Thyroid gland (tissue), 4 donors: Measurements from ENCODE around the gene C2CD2. TPM values are rescaled to one million over a fixed set of nuclear protein-coding genes. Genes with fewer than 3 reads are reported as not detected.
"Not testable (repeated sequence)": the region's sequence is repeated elsewhere in the genome, so short reads cannot be mapped to it uniquely, and the experiment has no call there.

Experiments
- DNase-seq, 2 donors: peaks; one replicate each; pipeline ENCODE4 v3.0.0-alpha.2; 2019
- H3K27ac ChIP-seq, 3 donors: fragments of 200-600 bp; sonication (generic); 1 replicate in 2 of 3; 2 replicates in 1 of 3; pipeline ENCODE4 v1.5.1; 2016 to 2019; ENCODE audit warnings: mild to moderate bottlenecking in 1 of 3, moderate library complexity in 1 of 3
- H3K27me3 ChIP-seq: fragments of 200-600 bp; sonication (generic); one replicate; pipeline ENCODE4 v1.5.1; 2019
- H3K36me3 ChIP-seq, 2 donors: fragments of 200-600 bp; sonication (generic); one replicate each; pipeline ENCODE4 v1.5.1; 2016 to 2019
- H3K4me1 ChIP-seq, 2 donors: fragments of 200-600 bp; sonication (generic); one replicate each; pipeline ENCODE4 v1.5.1; 2017 to 2019
- H3K4me3 ChIP-seq, 3 donors: fragments of 200-600 bp; sonication (generic); replicated peaks in 1 of 3; 1 replicate in 2 of 3; 2 replicates in 1 of 3; pipeline ENCODE4 v1.5.1; 2016; ENCODE audit warnings: mild to moderate bottlenecking in 1 of 3
- H3K9me3 ChIP-seq: fragments of 200-600 bp; sonication (generic); one replicate; pipeline ENCODE4 v1.5.1; 2017
- CTCF ChIP-seq, 6 experiments: fragments of 200-600 bp in 3 of 6; fragments of 450-650 bp in 3 of 6; sonication (generic) in 3 of 6; IDR thresholded peaks; one replicate each; pipeline ENCODE4 v1.5.1; 2016 to 2019; ENCODE audit warnings: antibody characterized with exemption in 6 of 6, mild to moderate bottlenecking in 2 of 6, inconsistent platforms in 1 of 6, moderate library complexity in 1 of 6
- POLR2A ChIP-seq, 2 donors: fragments of 450-650 bp; IDR thresholded peaks; one replicate each; pipeline ENCODE4 v1.6.1; 2017; ENCODE audit warnings: antibody characterized with exemption in 2 of 2, mild to moderate bottlenecking in 2 of 2, moderate library complexity in 1 of 2
- WGBS, 2 donors: methylation state at CpG; one replicate each; pipeline ENCODE4 v1.1.5; 2017; 5-methylcytosine and 5-hydroxymethylcytosine counted together
- intact Hi-C: fragments of 100-400 bp; cut with DNase I; formaldehyde crosslinking; loops from one replicate; pipeline ENCODE4 v1.15.1; 2023
- total RNA-seq, 4 donors: library from RNA; depleted of rRNA; stranded (reverse); fragments of >200 nt; gene quantifications; one replicate each; pipeline ENCODE4 v1.2.3, GENCODE V29; 2016

Gene C2CD2
- total RNA-seq, 4 donors from 2014 or later, result 12.7 to 22.7 (median 20.0) TPM

DNA sequence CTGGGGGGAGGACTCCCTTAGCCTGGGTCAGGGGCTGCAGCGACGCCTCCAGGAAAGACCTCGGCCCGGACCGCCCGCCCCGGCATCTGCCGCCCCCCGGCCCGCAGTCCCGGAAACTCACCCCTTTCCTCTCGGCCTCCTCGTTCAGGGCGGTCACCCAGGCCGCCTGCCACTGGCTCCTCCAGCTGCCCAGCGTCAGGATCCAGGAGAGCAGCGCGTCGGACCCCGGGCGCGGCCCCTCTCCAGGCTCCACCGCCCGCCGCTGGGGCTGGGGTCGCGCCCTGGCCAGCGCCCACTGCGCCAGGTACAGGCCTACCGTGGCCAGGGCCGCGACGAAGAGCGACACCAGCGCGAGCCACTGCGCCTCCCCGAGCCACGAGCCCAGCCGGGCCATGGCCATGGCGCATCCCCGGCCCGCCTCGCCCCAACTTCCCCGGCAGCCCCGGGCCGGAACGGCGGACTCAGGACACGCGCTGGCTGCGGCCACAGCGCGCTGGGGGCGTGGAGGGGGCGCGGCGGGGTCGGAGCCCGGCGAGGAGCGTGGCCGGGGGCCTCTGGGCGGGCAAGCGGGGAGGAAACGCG is 478 bp downstream of the C2CD2 start:
- Histone ChIP-seq H3K36me3 (no peaks in the 10 kb centered on the region), H3K27ac (peak overlapping the region in 2 of 3 donors; percentile 15 to 41), H3K9me3 (no peaks in the 10 kb centered on the region), H3K4me3 (peak overlapping the region; percentile 43 to 82 (median 60)), H3K27me3 (no peaks in the 10 kb centered on the region), H3K4me1 (peaks cover 14 to 30% of the 10 kb centered on the region in 2 donors)
- DNase-seq, result peak; percentile 31 to 33
- no peak for TF ChIP-seq CTCF (IDR thresholded peaks at IDR 0.05)
- no peak for TF ChIP-seq POLR2A (IDR thresholded peaks at IDR 0.05)
- intact Hi-C loops, result no loop called here
- WGBS, 2 donors, result 0 to 1% methylated on average over 14 to 20 of the region's 67 CpGs

GRCh38 chr21:41952568-41953248 is 1.1 kb downstream of the C2CD2 start:
- Histone ChIP-seq H3K27ac (peak overlapping the region in 2 of 3 donors; percentile 15 to 41), H3K27me3 (no peaks in the 10 kb centered on the region), H3K36me3 (no peaks in the 10 kb centered on the region), H3K9me3 (no peaks in the 10 kb centered on the region), H3K4me3 (peak overlapping the region; percentile 43 to 82 (median 60)), H3K4me1 (peaks cover 20 to 30% of the 10 kb centered on the region in 2 donors)
- no peak for TF ChIP-seq POLR2A (IDR thresholded peaks at IDR 0.05)
- no peak for TF ChIP-seq CTCF (IDR thresholded peaks at IDR 0.05)
- intact Hi-C loops, result no loop called here
- peak; percentile 24 to 33 for DNase-seq
- WGBS, 2 donors, result 37 to 44% methylated on average over 18 to 30 of the region's 30 CpGs

DNA sequence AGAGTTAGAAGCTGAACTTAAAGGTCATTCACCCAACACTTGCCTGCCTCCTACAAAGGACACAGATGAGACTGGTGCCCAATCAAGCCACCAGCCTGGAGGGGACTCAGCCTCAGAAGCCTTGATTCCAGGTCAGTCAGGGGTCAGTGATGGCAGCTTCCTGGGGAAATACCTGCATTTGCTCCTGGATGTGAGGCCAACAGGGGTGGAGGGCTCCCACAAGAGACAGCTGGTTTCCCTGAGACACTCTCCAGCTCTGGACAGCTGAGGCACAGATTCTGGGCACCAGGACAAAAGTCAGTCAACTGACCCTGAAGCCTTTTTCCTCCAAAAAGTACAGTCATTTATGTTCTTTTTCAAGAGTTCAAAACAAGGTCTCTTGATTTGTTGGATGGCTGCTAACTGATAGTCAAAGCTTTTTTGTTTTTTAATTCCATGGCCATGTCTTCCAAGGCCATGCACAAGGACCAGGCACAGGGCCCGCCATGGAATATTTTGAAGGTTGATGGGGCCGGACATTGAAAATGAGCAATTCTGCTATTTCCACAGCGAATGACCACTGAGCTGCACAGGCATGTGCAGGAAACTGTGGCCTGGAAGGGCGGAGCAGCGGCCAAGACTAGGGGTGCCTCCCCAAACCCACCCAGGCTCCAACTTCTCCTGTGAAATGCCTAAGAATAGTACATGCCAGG is 1.8 kb downstream of the C2CD2 start:
- no peak for TF ChIP-seq CTCF (IDR thresholded peaks at IDR 0.05)
- TF ChIP-seq POLR2A (IDR thresholded peaks at IDR 0.05), result no peak
- WGBS, 2 donors, result 91 to 92% methylated on average over 5 of the region's 5 CpGs
- intact Hi-C loops, result no loop called here
- no peaks in the 10 kb centered on the region for H3K36me3 ChIP-seq
- peaks cover 21 to 24% of the 10 kb centered on the region in 2 donors for H3K4me1 ChIP-seq
- no peaks in the 10 kb centered on the region for H3K9me3 ChIP-seq
- no peak for DNase-seq
- no peak overlapping the region for H3K27ac ChIP-seq
- H3K4me3 ChIP-seq, result no peak overlapping the region
- no peaks in the 10 kb centered on the region for H3K27me3 ChIP-seq

DNA sequence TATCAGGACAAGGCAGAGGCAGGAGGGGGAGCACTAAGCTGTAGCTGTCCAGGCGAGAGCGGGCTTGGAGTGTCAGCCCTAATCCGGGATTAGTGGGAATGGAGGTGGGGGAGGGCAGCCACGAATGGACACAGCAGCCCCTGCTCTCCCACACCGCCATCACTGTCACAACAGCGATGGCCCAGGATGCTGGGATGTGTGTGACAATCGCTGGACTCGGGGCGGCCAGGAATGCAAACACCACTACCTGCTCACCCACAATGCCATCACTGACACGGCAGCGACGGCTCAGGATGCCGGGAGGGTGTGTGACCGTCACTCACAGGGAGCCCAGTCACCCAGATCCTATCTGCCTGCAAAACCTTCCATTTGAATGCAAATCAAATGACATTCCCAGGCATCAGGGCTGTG is 2.9 kb downstream of the C2CD2 start:
- 85 to 87% methylated on average over 14 of the region's 14 CpGs for WGBS, 2 donors
- DNase-seq, result no peak
- Histone ChIP-seq H3K4me3 (no peak overlapping the region), H3K27ac (no peak overlapping the region), H3K9me3 (no peaks in the 10 kb centered on the region), H3K36me3 (no peaks in the 10 kb centered on the region), H3K27me3 (no peaks in the 10 kb centered on the region), H3K4me1 (peaks cover 21 to 23% of the 10 kb centered on the region in 2 donors)
- intact Hi-C loops, result no loop called here
- TF ChIP-seq POLR2A (IDR thresholded peaks at IDR 0.05) (no peak), CTCF (IDR thresholded peaks at IDR 0.05) (no peak)

- H3K4me3 ChIP-seq, H3K27me3 ChIP-seq, H3K27ac ChIP-seq, DNase-seq, H3K9me3 ChIP-seq, H3K36me3 ChIP-seq, intact Hi-C loops: not testable (repeated sequence)
- WGBS, 2 donors, result 97 to 98% methylated on average over 3 of the region's 3 CpGs
- peaks cover 21 to 23% of the 10 kb centered on the region in 2 donors for H3K4me1 ChIP-seq
Observed at GRCh38 chr21:41949631-41950030, 4.2 kb downstream of the C2CD2 start.
